Activated B cell treated with CpG ODN at 0.5 μM for 24 hours (primary cell): ENCODE data around the gene KRTAP10-1. TPM values are rescaled to one million over a fixed set of nuclear protein-coding genes. Genes with fewer than 3 reads are reported as not detected.
A peak's percentile ranks its signal among the peaks of the same experiment; 100 is the strongest.

ENCODE experiments used
- ATAC-seq: fragments of 200-7000 bp; cut with Tn5 transposase; one replicate; pipeline ENCODE4 v1.10.0; 2021; ENCODE audit warnings: low read depth, mild to moderate bottlenecking, moderate library complexity
- CTCF ChIA-PET: fragments of 350-600 bp; sonication (Branson Sonifier 250); formaldehyde crosslinking; loops from one replicate; lab custom pipeline; 2021; ENCODE audit warnings: antibody characterized with exemption; lab: Charles Lee
- POLR2A ChIA-PET: fragments of 350-600 bp; sonication (Branson Sonifier 250); formaldehyde crosslinking; loops from one replicate; lab custom pipeline; 2021; ENCODE audit warnings: antibody characterized with exemption; lab: Charles Lee
- DNase-seq: peaks from one replicate; pipeline ENCODE4 v3.0.0; 2022
- H3K27ac Mint-ChIP-seq: one replicate; pipeline ENCODE4 v1.8.0; 2020; ENCODE audit warnings: mixed read lengths
- H3K27me3 Mint-ChIP-seq: one replicate; pipeline ENCODE4 v1.8.0; 2021; ENCODE audit warnings: mixed read lengths
- H3K36me3 Mint-ChIP-seq: one replicate; pipeline ENCODE4 v1.8.0; 2021; ENCODE audit warnings: low read depth, mixed read lengths
- H3K4me1 Mint-ChIP-seq: one replicate; pipeline ENCODE4 v1.8.0; 2021; ENCODE audit warnings: mixed read lengths
- H3K4me3 Mint-ChIP-seq: one replicate; pipeline ENCODE4 v1.8.0; 2020; ENCODE audit warnings: mild to moderate bottlenecking, mixed read lengths
- H3K9me3 Mint-ChIP-seq: one replicate; pipeline ENCODE4 v1.8.0; 2020; ENCODE audit warnings: mixed read lengths
- CTCF ChIP-seq: fragments of 200-600 bp; IDR thresholded peaks from one replicate; pipeline ENCODE4 v1.8.0; 2022; ENCODE audit warnings: antibody characterized with exemption, mild to moderate bottlenecking
- intact Hi-C: fragments of 100-400 bp; cut with micrococcal nuclease; formaldehyde crosslinking; loops from one replicate; pipeline ENCODE4 v1.15.1; 2024
- total RNA-seq: library from RNA; stranded (reverse); gene quantifications from 2 replicates; pipeline ENCODE4 v1.2.3, GENCODE V29; 2022

KRTAP10-1 gene
- total RNA-seq, 1 donor from 2014 or later = not detected

GRCh38 chr21:44533121-44533890 is 6.7 kb downstream of the KRTAP10-1 start:
- no peak overlapping the region for H3K4me3 Mint-ChIP-seq
- H3K4me1 Mint-ChIP-seq = no peaks in the 10 kb centered on the region
- no peak overlapping the region for H3K27ac Mint-ChIP-seq
- DNase-seq = peak; percentile 9
- peaks cover 3% of the 10 kb centered on the region for H3K9me3 Mint-ChIP-seq
- CTCF ChIA-PET = no interaction called here
- no peak for ATAC-seq
- peaks cover 14% of the 10 kb centered on the region for H3K27me3 Mint-ChIP-seq
- POLR2A ChIA-PET = no interaction called here
- no peaks in the 10 kb centered on the region for H3K36me3 Mint-ChIP-seq
- no peak for TF ChIP-seq CTCF
- intact Hi-C loops = no loop called here

DNA sequence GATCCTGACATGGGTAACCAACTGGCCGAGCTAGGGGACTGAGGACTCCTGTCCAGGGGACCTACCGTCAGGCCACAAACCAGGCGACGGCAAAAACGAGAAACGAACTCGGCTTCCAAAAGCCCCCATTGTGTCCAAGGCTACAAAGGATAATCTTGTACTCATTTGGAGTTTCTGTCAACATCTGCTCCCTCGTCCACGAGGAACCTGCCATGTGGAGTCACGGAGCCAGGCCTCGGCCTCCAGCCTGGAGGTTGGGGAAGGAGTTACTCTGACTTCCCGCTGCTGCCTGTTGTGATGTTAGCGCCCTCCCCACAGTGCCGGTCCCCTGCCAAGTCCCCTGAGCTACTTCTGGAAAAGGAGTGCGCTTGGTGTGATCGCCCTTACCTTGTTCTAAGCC is 7.3 kb downstream of the KRTAP10-1 start:
- H3K4me1 Mint-ChIP-seq = no peaks in the 10 kb centered on the region

GRCh38 chr21:44531606-44532564 is 8.1 kb downstream of the KRTAP10-1 start:
- Mint-ChIP-seq H3K27me3 (peaks cover 9% of the 10 kb centered on the region), H3K27ac (no peak overlapping the region), H3K4me1 (no peaks in the 10 kb centered on the region), H3K9me3 (peaks cover 3% of the 10 kb centered on the region), H3K36me3 (no peaks in the 10 kb centered on the region), H3K4me3 (no peak overlapping the region)
- no peak for ATAC-seq
- ChIA-PET CTCF (no interaction called here), POLR2A (interaction anchor here (0.5 kb wide), 1 partner anchor 41 kb away, joined by 3 read pairs; no protein-coding TSS in a partner anchor)
- intact Hi-C loops = no loop called here
- TF ChIP-seq CTCF = no peak
- DNase-seq = peak; percentile 11

More for the DNA sequence above, 7.3 kb downstream of the KRTAP10-1 start:
- Mint-ChIP-seq H3K27ac (no peak overlapping the region), H3K9me3 (peaks cover 3% of the 10 kb centered on the region), H3K27me3 (peaks cover 12% of the 10 kb centered on the region), H3K36me3 (no peaks in the 10 kb centered on the region), H3K4me3 (no peak overlapping the region)
- ChIA-PET CTCF (no interaction called here), POLR2A (no interaction called here)
- intact Hi-C loops = no loop called here
- no peak for TF ChIP-seq CTCF
- no peak for DNase-seq
- no peak for ATAC-seq

DNA sequence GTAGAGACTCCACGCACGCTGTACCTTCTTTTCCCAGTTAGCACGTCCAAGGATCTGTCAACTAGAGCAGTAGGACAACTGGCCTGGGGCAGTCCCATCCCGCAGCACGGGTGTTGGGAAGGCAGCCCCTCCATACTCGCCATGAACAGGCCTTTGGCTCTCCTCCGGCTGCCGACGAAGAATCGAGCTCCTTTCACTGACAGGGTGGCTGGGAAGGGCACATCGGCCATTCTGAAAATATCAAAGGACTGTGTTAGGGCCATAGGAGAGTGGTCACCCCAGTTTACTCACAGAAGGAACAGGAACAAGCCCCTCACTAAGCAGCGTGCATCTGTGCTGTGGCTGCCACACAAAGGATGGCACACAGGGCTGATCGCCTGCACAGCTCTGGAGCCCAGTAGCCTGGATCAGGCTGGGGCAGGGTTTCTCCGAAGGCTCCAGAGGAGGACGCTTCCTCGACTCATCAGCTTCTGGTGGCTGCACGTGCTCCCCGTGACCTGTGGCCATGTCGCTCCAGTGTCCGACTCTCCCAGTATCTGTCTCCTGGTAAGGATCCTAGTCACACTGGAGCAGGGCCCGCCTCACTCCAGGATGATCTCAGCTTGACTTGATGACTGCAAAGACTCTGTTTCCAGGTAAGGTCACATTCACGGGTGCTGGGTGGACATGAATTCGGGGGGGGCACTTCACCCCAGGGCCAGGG is 8.9 kb downstream of the KRTAP10-1 start:
- Mint-ChIP-seq H3K27me3 (peaks cover 9% of the 10 kb centered on the region), H3K9me3 (peaks cover 3% of the 10 kb centered on the region), H3K4me1 (no peaks in the 10 kb centered on the region), H3K36me3 (no peaks in the 10 kb centered on the region), H3K4me3 (no peak overlapping the region), H3K27ac (no peak overlapping the region)
- ChIA-PET CTCF (no interaction called here), POLR2A (interaction anchor here (0.5 kb wide), 1 partner anchor 42 kb away, joined by 3 read pairs; no protein-coding TSS in a partner anchor)
- no peak for DNase-seq
- TF ChIP-seq CTCF = no peak
- no peak for ATAC-seq
- intact Hi-C loops = no loop called here
